Smooth muscle cell (in vitro differentiated cells): ENCODE data around the gene SPTB. TPM values are rescaled to one million over a fixed set of nuclear protein-coding genes. Genes with fewer than 3 reads are reported as not detected.

ENCODE experiments used
- DNase-seq: peaks from one replicate; lab custom pipeline; 2025; ENCODE audit not compliant: unreplicated experiment; lab: John Stamatoyannopoulos, UW
- H2AFZ ChIP-seq: fragments of 200-600 bp; sonication (generic); 2 replicates; pipeline ENCODE4 v1.6.0; 2016; ENCODE audit warnings: antibody characterized with exemption, low read depth, mild to moderate bottlenecking
- H3F3A ChIP-seq: fragments of 200-600 bp; sonication (generic); 2 replicates; pipeline ENCODE4 v1.6.0; 2017; ENCODE audit warnings: antibody characterized with exemption, low read depth
- H3K27ac ChIP-seq: fragments of 200-600 bp; sonication (generic); 2 replicates; pipeline ENCODE4 v1.5.1; 2016; ENCODE audit warnings: low read depth, mild to moderate bottlenecking
- H3K27me3 ChIP-seq: fragments of 200-600 bp; sonication (generic); 2 replicates; pipeline ENCODE4 v1.6.1; 2016; ENCODE audit warnings: low read depth, mild to moderate bottlenecking
- H3K36me3 ChIP-seq: fragments of 200-600 bp; sonication (generic); 2 replicates; pipeline ENCODE4 v1.5.1; 2016; ENCODE audit warnings: low read depth
- H3K4me1 ChIP-seq: fragments of 200-600 bp; sonication (generic); 2 replicates; pipeline ENCODE4 v1.5.1; 2016; ENCODE audit warnings: low read depth
- H3K4me2 ChIP-seq: fragments of 200-600 bp; sonication (generic); 2 replicates; pipeline ENCODE4 v1.6.0; 2016; ENCODE audit warnings: mild to moderate bottlenecking
- H3K4me3 ChIP-seq: fragments of 200-600 bp; sonication (generic); 2 replicates; pipeline ENCODE4 v1.5.1; 2016; ENCODE audit warnings: mild to moderate bottlenecking
- H3K79me2 ChIP-seq: fragments of 200-600 bp; sonication (generic); 2 replicates; pipeline ENCODE4 v1.6.0; 2016; ENCODE audit warnings: low read depth, mild to moderate bottlenecking
- H3K9ac ChIP-seq: fragments of 200-600 bp; sonication (generic); 2 replicates; pipeline ENCODE4 v1.6.0; 2016; ENCODE audit warnings: low read depth
- H3K9me3 ChIP-seq: fragments of 200-600 bp; sonication (generic); replicated peaks from 2 replicates; pipeline ENCODE4 v1.5.1; 2016; ENCODE audit warnings: low read depth
- H4K20me1 ChIP-seq: fragments of 200-600 bp; sonication (generic); 2 replicates; pipeline ENCODE4 v1.6.0; 2016; ENCODE audit warnings: low read depth
- WGBS: methylation state at CpG from one replicate; pipeline ENCODE4 v1.1.7; 2016; ENCODE audit warnings: low lambda C conversion rate; 5-methylcytosine and 5-hydroxymethylcytosine counted together
- polyA plus RNA-seq: library from polyadenylated mRNA; unstranded; fragments of >200 nt; fragmentation: Nextera tagmentation; extraction: Ambion mirVana; gene quantifications from 2 replicates; pipeline ENCODE4 v1.2.1, GENCODE V29; 2016
- total RNA-seq: library from RNA; depleted of rRNA; stranded (reverse); fragments of >200 nt; gene quantifications from 2 replicates; pipeline ENCODE4 v1.2.3, GENCODE V29; 2014
- TF ChIP-seq, protein P1 (sequence below): fragments of 200-600 bp; sonication (generic); IDR thresholded peaks from 2 replicates; pipeline ENCODE4 v1.5.1; 2017; ENCODE audit warnings: borderline replicate concordance, mild to moderate bottlenecking, antibody characterized with exemption; ENCODE audit not compliant: insufficient read depth, poor library complexity, severe bottlenecking

The SPTB gene
- total and polyA plus RNA-seq, 2 experiments from 2014 or later = 0.25 to 3.3 TPM

DNA sequence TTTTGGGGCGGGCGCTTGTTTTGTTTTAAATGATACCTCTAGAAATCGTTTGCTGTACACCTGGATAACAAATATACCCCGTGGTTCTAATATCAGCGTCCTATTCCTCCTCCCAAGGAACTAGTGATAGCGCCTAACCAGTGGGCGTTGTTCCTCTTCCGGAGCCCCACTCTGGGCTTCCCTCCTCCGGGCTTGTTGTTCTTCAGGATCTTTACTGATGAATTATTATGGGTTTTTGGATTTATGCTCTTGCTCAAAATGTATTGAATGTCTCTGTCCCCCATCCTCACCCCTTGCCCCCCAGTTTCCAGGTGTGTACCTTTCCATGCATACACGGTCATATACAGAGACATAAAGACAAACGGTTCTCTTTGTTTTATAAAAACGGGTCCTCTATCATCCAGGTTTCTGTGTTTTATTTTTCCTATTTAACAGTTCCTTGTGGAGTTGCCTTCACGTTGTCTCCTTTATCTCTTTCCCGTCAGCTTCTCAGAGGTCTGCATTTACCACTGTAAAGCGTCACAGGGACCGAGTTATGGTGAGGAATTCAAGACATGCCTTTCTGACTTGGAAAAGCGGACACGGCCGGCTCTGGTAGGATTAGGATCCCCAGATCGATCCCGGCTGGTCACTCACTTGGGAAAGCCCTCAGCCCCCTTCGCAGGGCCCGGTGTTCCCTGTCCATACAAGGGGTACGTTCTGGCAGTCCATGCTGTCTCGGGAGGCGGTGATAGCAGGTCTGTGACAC lies 176.1 kb downstream of the SPTB start:
- Histone ChIP-seq H3K27me3 (no peaks in the 10 kb centered on the region), H3K27ac (peak overlapping the region; percentile 97), H4K20me1 (peaks cover 27% of the 10 kb centered on the region), H3K4me1 (peaks cover 70% of the 10 kb centered on the region), H3K4me2 (peak overlapping the region; percentile 97), H3F3A (peaks cover 19% of the 10 kb centered on the region), H3K9me3 (no peaks in the 10 kb centered on the region), H3K36me3 (no peaks in the 10 kb centered on the region), H3K4me3 (peak overlapping the region; percentile 76), H3K9ac (peak overlapping the region; percentile 75), H3K79me2 (peaks cover 15% of the 10 kb centered on the region), H2AFZ (no peak overlapping the region)
- DNase-seq = no peak
- TF ChIP-seq, protein P1, sequence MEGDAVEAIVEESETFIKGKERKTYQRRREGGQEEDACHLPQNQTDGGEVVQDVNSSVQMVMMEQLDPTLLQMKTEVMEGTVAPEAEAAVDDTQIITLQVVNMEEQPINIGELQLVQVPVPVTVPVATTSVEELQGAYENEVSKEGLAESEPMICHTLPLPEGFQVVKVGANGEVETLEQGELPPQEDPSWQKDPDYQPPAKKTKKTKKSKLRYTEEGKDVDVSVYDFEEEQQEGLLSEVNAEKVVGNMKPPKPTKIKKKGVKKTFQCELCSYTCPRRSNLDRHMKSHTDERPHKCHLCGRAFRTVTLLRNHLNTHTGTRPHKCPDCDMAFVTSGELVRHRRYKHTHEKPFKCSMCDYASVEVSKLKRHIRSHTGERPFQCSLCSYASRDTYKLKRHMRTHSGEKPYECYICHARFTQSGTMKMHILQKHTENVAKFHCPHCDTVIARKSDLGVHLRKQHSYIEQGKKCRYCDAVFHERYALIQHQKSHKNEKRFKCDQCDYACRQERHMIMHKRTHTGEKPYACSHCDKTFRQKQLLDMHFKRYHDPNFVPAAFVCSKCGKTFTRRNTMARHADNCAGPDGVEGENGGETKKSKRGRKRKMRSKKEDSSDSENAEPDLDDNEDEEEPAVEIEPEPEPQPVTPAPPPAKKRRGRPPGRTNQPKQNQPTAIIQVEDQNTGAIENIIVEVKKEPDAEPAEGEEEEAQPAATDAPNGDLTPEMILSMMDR = no peak
- WGBS = 5% methylated on average over 26 of the region's 26 CpGs

DNA sequence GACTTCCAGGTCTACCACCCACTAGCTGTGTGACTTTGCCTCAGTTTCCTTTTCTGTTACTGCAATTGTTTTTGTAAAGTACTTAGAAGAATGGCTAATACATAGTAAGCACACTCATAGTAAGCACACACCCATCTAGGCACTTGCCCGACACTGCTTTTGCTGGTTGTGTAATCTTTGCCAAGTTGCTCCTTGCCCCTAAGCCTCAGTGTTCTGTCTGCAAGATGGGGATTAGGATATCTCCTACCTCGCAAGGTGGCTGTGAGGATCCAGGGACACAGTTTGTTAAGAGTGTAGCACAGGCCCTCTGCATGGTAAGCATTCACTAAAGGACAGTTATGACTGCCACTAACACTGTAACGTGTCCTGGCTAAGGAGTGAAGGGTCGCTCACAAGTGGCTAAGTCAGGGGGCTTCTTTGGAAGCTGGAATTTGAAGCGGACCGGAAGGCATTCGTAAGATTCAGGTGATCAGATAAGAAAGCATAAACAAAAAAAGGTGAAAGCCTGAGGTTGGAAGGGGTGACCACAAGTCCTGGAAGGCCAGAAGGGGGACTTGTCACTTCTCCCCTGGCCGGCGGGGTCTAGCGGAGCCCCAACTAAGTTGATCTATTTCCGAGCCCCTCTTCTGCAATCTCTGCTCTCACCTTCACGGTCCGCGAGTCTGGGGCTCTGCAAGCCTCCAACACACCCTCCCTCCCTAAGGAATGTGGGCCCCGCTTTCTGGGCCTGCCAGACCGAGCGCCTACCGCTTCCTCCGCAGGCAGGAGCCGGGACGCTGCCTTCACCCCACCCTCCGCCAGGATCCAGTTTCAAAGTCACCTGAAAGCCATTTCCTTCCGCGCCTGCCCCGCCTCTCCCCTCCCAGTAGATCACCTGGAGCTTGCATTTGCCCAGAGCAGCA lies 177.0 kb downstream of the SPTB start:
- TF ChIP-seq, protein P1 = no peak
- 31% methylated on average over 25 of the region's 25 CpGs for WGBS
- Histone ChIP-seq H3K9ac (no peak overlapping the region), H3K4me3 (peak overlapping the region; percentile 76), H3F3A (peaks cover 19% of the 10 kb centered on the region), H3K4me1 (peaks cover 62% of the 10 kb centered on the region), H3K79me2 (peaks cover 12% of the 10 kb centered on the region), H3K27me3 (no peaks in the 10 kb centered on the region), H3K36me3 (no peaks in the 10 kb centered on the region), H3K27ac (peak overlapping the region; percentile 97), H3K9me3 (no peaks in the 10 kb centered on the region), H2AFZ (no peak overlapping the region), H4K20me1 (peaks cover 22% of the 10 kb centered on the region), H3K4me2 (peak overlapping the region; percentile 97)
- no peak for DNase-seq

DNA sequence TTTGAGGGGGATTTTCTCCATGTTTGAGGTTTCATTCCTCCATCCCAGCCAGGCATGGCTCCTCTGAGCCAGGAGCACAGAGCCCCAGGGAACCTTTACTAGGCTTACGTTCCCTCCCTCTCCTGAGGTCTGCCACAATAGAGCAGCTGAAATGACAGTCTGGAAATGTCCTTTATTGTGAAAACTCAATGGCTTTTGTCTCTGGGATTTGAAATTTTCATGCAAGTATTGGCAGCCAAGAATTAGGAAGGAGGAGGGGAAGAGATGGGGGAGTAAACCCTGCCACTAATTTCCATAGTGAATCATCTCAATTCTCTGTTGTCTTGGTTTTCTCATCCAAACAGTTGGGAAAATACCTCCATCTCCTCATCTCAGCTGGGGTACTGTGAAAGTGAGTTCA lies 178.0 kb downstream of the SPTB start:
- Histone ChIP-seq H3K36me3 (no peaks in the 10 kb centered on the region), H4K20me1 (peaks cover 12% of the 10 kb centered on the region), H3K4me1 (peaks cover 52% of the 10 kb centered on the region), H3K27ac (no peak overlapping the region), H3K79me2 (peaks cover 12% of the 10 kb centered on the region), H2AFZ (no peak overlapping the region), H3K4me3 (no peak overlapping the region), H3F3A (peaks cover 15% of the 10 kb centered on the region), H3K9ac (no peak overlapping the region), H3K4me2 (no peak overlapping the region), H3K9me3 (no peaks in the 10 kb centered on the region), H3K27me3 (no peaks in the 10 kb centered on the region)
- TF ChIP-seq, protein P1 = no peak
- no peak for DNase-seq
- WGBS = 75% methylated on average over 1 of the region's 1 CpG
